Measurements from ENCODE around the gene KYAT1. TPM values are rescaled to one million over a fixed set of nuclear protein-coding genes. Genes with fewer than 3 reads are reported as not detected.

KYAT1 gene
- polyA plus RNA-seq, 1 donor, result 23.0 TPM

DNA sequence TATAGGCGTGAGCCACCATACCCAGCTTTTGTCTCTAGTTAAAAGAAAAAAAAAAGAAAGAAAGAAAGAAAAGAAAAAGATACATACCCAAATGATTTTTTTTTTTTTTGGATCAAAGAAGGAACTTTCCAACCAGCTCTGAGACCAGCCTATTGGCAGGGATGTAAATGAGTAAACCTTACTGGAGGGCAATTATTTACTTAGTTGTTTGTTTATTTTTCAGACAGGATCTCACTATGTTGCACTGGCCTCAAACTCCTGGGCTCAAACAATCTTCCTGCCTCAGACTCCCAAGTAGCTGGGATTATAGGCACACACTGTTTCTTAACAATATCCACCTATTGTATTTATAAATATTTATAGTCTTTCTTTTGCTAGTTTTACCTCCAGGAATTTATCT, 41.2 kb downstream of the KYAT1 start:
- DNase-seq, result no peak

- DNase-seq, result no peak
These were observed 43.4 kb downstream of the KYAT1 start for GRCh38 chr9:128838338-128838737.

DNA sequence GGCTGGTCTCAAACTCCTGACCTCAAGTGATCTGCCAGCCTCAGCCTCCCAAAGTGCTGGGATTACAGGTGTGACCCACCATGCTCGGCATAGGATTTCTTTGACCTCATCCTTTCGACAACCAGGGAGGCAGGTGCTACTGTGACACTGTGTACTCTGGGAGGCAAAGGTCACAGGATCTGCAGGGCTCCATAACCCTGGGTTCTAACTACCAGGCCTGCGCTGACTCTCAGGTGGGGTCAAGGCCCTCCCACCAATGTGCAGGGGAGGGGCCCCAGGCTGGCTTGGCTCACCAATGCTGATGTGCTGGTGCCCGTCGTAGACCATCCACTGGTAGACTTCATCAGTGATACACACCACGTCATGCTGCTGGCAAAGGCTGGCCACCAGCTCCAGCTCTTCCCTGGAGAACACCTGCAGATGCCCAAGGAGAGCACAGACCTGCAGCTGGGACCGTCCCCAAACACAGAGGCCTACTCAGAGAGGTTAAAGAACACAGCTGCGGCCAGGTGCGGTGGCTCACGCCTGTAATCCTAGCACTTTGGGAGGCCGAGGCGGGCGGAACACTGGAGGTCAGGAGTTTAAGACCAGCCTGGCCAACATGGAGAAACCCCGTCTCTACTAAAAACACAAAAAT, 45.1 kb downstream of the KYAT1 start:
- DNase-seq, result no peak

GRCh38 chr9:128835246-128836210, 46.2 kb downstream of the KYAT1 start:
- DNase-seq, result no peak

DNA sequence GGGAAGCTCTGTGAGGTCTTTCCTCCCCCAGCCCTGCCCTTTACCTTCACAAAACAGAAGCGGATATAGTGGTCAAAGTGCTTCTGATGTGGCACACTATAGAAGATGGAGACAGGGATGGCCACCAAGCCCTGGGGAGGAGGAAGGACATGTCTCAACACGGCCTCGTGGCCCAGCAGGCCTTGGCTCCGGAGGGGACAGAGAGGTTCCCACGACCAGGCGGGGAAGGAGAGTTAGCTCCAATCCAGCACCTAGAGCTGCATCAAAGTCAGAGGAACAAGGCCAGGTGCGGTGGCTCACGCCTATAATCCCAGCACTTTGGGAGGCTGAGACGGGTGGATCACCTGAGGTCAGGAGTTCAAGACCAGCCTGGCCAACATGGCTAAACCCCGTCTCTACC, 48.1 kb downstream of the KYAT1 start:
- no peak for DNase-seq

- peak; percentile 93 for DNase-seq
These were observed 52.1 kb downstream of the KYAT1 start, which contains the start of gene SPOUT1 for GRCh38 chr9:128829477-128830251. TSS of gene SPOUT1 (minus strand) at chr9:128829794. CDS start at chr9:128829780, 14 bp downstream.

DNA sequence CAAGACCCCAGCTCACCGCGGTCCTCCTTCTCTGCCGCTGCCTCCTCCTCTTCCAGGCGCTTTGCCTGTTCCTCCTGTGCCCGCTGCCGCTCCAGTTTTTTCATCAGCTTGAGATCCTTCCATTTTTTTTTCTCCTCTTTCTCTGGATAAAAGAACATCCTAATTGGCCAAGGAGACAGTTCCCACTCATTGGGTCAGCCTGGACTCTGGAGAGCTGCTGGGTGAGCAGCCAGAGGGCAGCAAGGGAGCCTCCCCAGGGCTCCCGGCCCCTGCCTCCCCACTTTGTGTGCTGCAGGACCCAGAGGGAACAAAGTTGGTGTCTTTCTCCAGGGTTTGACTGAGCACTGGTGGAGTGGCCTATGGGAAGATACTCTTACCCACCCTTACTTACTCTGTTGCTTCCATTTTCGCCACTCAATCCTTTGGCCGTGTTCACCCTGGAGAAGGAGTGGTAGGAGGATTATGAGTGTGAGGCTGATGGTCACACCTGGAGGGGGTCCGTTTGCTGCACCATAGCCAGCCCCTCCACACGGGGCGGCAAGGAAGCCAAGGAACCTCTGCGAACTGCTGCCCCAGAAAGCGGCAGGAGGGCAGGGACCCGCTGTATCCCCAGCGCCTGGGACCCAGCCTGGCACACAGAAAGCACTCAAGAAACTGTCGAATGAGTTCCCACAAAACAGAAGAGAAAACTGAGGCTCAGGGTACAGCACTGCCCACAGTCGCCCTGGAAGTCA, 52.9 kb downstream of the KYAT1 start:
- no peak for DNase-seq

DNA sequence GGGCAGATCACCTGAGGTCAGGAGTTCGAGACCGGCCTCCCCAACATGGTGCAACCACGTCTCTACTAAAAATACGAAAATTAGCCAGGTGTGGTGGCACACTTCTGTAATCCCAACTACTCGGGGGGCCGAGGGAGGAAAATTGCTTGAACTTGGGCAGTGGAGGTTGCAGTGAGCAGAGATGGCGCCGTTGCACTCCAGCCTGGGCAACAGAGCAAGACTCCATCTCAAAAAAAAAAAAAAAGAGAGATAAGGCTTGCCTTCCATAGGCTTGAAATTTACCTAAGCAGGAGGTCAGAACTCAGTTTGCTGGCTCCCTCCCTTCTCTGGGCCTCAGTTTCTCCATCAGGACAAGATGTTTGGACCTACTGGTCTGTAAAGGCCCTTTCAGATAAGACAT, 53.5 kb downstream of the KYAT1 start:
- DNase-seq, result no peak

DNA sequence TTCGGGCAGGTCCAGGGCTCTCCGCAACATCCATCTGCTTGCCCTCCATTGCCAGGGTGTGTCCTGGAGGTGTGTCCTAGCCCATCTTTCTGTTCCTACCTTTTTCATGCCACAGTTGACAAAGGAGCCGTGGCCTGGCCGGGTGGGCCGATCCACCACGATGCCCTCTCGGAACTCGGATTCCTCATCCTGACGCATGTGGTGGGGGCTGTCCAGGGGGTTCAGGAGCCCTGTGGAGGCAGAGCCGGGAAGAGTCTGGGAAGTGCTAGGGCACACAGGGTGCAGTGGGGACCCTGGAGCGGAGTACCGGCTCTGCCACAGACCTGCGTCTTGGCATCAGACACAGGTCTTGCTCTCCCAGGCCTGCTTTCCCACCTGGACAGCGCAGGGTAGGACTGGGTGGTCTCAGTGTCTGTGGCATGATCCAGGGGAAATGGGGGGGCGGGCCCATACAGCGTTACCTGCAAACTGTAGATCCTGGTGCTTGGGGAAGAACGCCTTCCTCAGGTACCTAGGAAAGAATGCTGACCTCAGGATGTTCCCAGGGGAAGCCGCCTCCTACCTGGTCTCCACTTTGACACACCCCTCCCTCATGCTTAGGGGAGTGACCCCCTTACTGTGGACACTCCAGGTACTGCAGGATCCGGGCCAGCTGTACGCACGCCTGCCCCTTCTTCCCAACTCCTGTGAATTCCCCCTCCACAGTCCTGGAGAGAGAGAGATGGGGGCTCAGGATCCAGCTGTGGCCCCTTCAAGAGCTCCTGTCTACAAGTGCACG, 55.6 kb downstream of the KYAT1 start:
- no peak for DNase-seq

- DNase-seq, result no peak
These were observed 56.8 kb downstream of the KYAT1 start for GRCh38 chr9:128824911-128825310.

- no peak for DNase-seq
These were observed 57.8 kb downstream of the KYAT1 start for GRCh38 chr9:128823903-128824406.

DNA sequence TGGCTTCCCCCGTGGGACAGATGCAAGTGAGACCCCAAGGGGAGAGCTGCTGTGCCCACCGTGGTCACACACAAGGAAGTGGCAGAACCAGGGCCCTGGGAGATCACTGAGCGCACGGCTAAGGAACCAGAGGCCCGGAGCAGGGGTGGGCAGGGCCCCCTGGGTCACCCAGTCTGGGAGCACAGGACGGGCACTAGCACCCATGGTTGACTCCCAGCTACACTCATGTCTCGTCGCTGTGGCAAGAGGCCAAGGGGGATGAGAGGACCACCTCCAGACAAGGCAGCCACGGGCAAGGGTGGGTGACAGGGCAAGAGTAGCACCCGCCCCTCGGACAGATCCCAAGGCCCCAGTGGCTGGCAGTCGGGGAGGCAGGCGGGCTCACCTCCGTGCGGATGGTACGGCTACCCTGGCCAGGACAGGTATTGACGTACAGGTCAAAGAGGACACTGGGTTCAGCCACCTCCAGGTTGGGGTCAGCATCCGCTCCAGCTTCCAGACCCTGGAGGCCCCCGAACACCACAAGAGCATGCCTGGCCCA, 58.3 kb downstream of the KYAT1 start:
- no peak for DNase-seq

DNA sequence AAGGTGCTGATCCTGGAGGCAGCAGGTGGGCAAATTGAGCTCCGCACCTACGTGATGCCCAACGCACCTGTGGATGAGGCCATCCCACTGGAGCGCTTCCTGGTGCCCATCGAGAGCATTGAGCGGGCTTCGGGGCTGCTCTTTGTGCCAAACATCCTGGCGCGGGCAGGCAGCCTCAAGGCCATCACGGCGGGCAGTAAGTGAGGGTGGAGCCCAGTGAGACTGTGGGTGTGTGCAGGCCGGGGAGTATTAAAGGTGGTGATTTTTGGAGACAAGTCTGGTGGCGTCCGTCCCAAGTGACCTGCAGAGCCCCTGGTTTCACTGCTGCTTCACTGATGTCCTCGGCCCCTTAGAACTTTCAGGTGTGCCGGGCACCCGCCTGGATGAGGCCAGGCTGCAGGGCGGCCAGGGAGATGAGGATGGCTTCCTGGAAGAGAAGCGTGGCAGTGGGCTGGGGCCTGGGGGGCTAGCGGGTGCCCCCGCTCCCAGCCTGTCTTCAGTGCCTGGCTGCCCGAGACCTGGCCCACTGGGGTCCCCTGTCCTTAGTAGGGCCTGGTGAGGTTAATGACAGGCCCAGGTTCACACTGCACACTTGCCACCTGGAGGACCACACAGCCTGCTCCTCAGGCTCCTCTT, 59.2 kb downstream of the KYAT1 start:
- no peak for DNase-seq

GRCh38 chr9:128821584-128822406, 60.0 kb downstream of the KYAT1 start:
- DNase-seq, result no peak

- DNase-seq, result no peak
These were observed 60.8 kb downstream of the KYAT1 start for GRCh38 chr9:128820665-128821583.

- DNase-seq, result no peak
These were observed 61.8 kb downstream of the KYAT1 start for GRCh38 chr9:128819716-128820664.
